SU-DHL-6 (cell line): ENCODE results near the gene WNT11.

Source experiments
- H2AFZ ChIP-seq: fragments of 200-600 bp; sonication (generic); 2 replicates; pipeline ENCODE4 v1.6.1; 2014; ENCODE audit warnings: low read depth, mild to moderate bottlenecking, moderate library complexity, mixed read lengths, antibody characterized with exemption, low read length; ENCODE audit not compliant: severe bottlenecking
- H3F3A ChIP-seq: fragments of 200-600 bp; shearing (Covaris generic); 2 replicates; pipeline ENCODE4 v1.6.0; 2016; ENCODE audit warnings: antibody characterized with exemption, mild to moderate bottlenecking; ENCODE audit not compliant: insufficient read depth
- H3K27ac ChIP-seq: fragments of 200-600 bp; sonication (generic); 2 replicates; pipeline ENCODE4 v1.5.1; 2016; ENCODE audit warnings: low read depth, mild to moderate bottlenecking, low read length, moderate library complexity, mixed read lengths
- H3K27me3 ChIP-seq: fragments of 200-600 bp; sonication (generic), shearing (Covaris generic); 2 replicates; pipeline ENCODE4 v1.6.0; 2014; ENCODE audit warnings: mild to moderate bottlenecking, low read length
- H3K36me3 ChIP-seq: fragments of 200-600 bp; sonication (generic); 2 replicates; pipeline ENCODE4 v1.6.1; 2014; ENCODE audit warnings: mild to moderate bottlenecking, low read length, mixed read lengths
- H3K4me2 ChIP-seq: fragments of 300-600, 200-600 bp; shearing (Covaris generic), sonication (generic); 2 replicates; pipeline ENCODE4 v1.6.0; 2014; ENCODE audit warnings: low read length, low read depth, mild to moderate bottlenecking; ENCODE audit not compliant: poor library complexity, severe bottlenecking
- H3K4me3 ChIP-seq: fragments of 200-600 bp; sonication (generic); 2 replicates; pipeline ENCODE4 v1.5.1; 2014; ENCODE audit warnings: antibody characterized with exemption, low read length, mild to moderate bottlenecking, mixed read lengths; ENCODE audit not compliant: insufficient read depth, poor library complexity, severe bottlenecking
- H3K79me2 ChIP-seq: fragments of 200-600 bp; sonication (generic); 2 replicates; pipeline ENCODE4 v1.6.1; 2014; ENCODE audit warnings: mild to moderate bottlenecking, low read length, moderate library complexity; ENCODE audit not compliant: insufficient read depth
- H3K9ac ChIP-seq: fragments of 200-600 bp; sonication (generic); 2 replicates; pipeline ENCODE4 v1.7.0; 2014; ENCODE audit warnings: mild to moderate bottlenecking, low read length
- H3K9me2 ChIP-seq: fragments of 200-600 bp; sonication (generic); replicated peaks from 2 replicates; pipeline ENCODE4 v1.6.1; 2014; ENCODE audit warnings: low read length; ENCODE audit not compliant: insufficient read depth
- H3K9me3 ChIP-seq: fragments of 200-600 bp; sonication (generic); 2 replicates; pipeline ENCODE4 v1.6.1; 2014; ENCODE audit warnings: low read length, mixed read lengths; ENCODE audit not compliant: insufficient read depth
- H4K20me1 ChIP-seq: fragments of 200-600 bp; sonication (generic); 2 replicates; pipeline ENCODE4 v1.6.1; 2014; ENCODE audit warnings: low read depth, mild to moderate bottlenecking, antibody characterized with exemption, low read length, moderate library complexity, mixed read lengths
- CTCF ChIP-seq: fragments of 200-600 bp; sonication (generic); IDR thresholded peaks from one replicate; pipeline ENCODE4 v1.5.1; 2017; ENCODE audit warnings: antibody characterized with exemption, mild to moderate bottlenecking, low read length, moderate library complexity; ENCODE audit not compliant: insufficient read depth, poor library complexity, severe bottlenecking
- EZH2phosphoT487 ChIP-seq: fragments of 200-600 bp; sonication (generic), shearing (Covaris generic); conservative IDR thresholded peaks from 2 replicates; pipeline ENCODE4 v1.6.1; 2018; ENCODE audit warnings: mild to moderate bottlenecking, antibody characterized with exemption, low read length, moderate library complexity, mixed read lengths

Gene WNT11

GRCh38 chr11:76225122-76225611 is 18.9 kb upstream of the WNT11 start:
- TF ChIP-seq CTCF: no peak
- no peaks in the 10 kb centered on the region for H3K36me3 ChIP-seq
- no peaks in the 10 kb centered on the region for H3K9me2 ChIP-seq
- no peak overlapping the region for H3K27ac ChIP-seq
- no peak overlapping the region for H3K4me3 ChIP-seq
- H2AFZ ChIP-seq: no peak overlapping the region
- H3K79me2 ChIP-seq: no peaks in the 10 kb centered on the region
- H3F3A ChIP-seq: no peaks in the 10 kb centered on the region
- H3K27me3 ChIP-seq: no peaks in the 10 kb centered on the region
- no peak overlapping the region for H3K9ac ChIP-seq
- H4K20me1 ChIP-seq: no peaks in the 10 kb centered on the region
- no peak overlapping the region for H3K4me2 ChIP-seq
- H3K9me3 ChIP-seq: no peaks in the 10 kb centered on the region

- Histone ChIP-seq H3K27ac (no peak overlapping the region), H3K27me3 (no peaks in the 10 kb centered on the region), H3F3A (no peaks in the 10 kb centered on the region), H3K79me2 (no peaks in the 10 kb centered on the region), H4K20me1 (no peaks in the 10 kb centered on the region), H3K9me2 (no peaks in the 10 kb centered on the region), H3K36me3 (no peaks in the 10 kb centered on the region), H3K9me3 (no peaks in the 10 kb centered on the region), H2AFZ (no peak overlapping the region), H3K4me2 (no peak overlapping the region), H3K9ac (no peak overlapping the region), H3K4me3 (no peak overlapping the region)
- TF ChIP-seq EZH2phosphoT487 (no peak), CTCF (no peak)
Measured at GRCh38 chr11:76224461-76225121, 18.3 kb upstream of the WNT11 start.

- Histone ChIP-seq H2AFZ (no peak overlapping the region), H3K27ac (no peak overlapping the region), H3K36me3 (no peaks in the 10 kb centered on the region), H4K20me1 (no peaks in the 10 kb centered on the region), H3K79me2 (no peaks in the 10 kb centered on the region), H3K9me2 (no peaks in the 10 kb centered on the region), H3K4me3 (no peak overlapping the region), H3K4me2 (no peak overlapping the region), H3K9me3 (no peaks in the 10 kb centered on the region), H3K27me3 (no peaks in the 10 kb centered on the region), H3K9ac (no peak overlapping the region), H3F3A (no peaks in the 10 kb centered on the region)
- TF ChIP-seq EZH2phosphoT487 (no peak), CTCF (no peak)
Measured at GRCh38 chr11:76221365-76221764, 15.1 kb upstream of the WNT11 start.
